Suprapubic skin (tissue), 4 donors: Measurements from ENCODE around the gene RALGPS2. TPM values are rescaled to one million over a fixed set of nuclear protein-coding genes. Genes with fewer than 3 reads are reported as not detected.

ENCODE experiments used
- DNase-seq, 2 donors: peaks; one replicate each; pipeline ENCODE4 v3.0.0-alpha.2; 2019; ENCODE audit warnings: low spot score in 2 of 2
- H3K27ac ChIP-seq: fragments of 200-600 bp; sonication (generic); one replicate; pipeline ENCODE4 v1.5.1; 2019
- H3K27me3 ChIP-seq: fragments of 200-600 bp; sonication (generic); one replicate; pipeline ENCODE4 v1.5.1; 2019
- H3K36me3 ChIP-seq: fragments of 200-600 bp; sonication (generic); one replicate; pipeline ENCODE4 v1.5.1; 2019
- H3K4me1 ChIP-seq: fragments of 200-600 bp; sonication (generic); one replicate; pipeline ENCODE4 v1.5.1; 2019
- H3K4me3 ChIP-seq: fragments of 200-600 bp; sonication (generic); one replicate; pipeline ENCODE4 v1.5.1; 2019; ENCODE audit warnings: mild to moderate bottlenecking
- H3K9me3 ChIP-seq: fragments of 200-600 bp; sonication (generic); one replicate; pipeline ENCODE4 v1.5.1; 2019
- CTCF ChIP-seq, 2 donors: fragments of 200-600 bp in 1 of 2; fragments of 450-650 bp in 1 of 2; sonication (generic) in 1 of 2; IDR thresholded peaks; one replicate each; pipeline ENCODE4 v1.5.1; 2016 to 2019; ENCODE audit warnings: antibody characterized with exemption in 2 of 2, mild to moderate bottlenecking in 1 of 2, moderate library complexity in 1 of 2
- EP300 ChIP-seq: sonication (generic); formaldehyde crosslinking; IDR thresholded peaks from one replicate; pipeline ENCODE4 v1.6.1; 2017; ENCODE audit warnings: antibody characterized with exemption
- POLR2A ChIP-seq, 2 donors: fragments of 450-650 bp; IDR thresholded peaks; one replicate each; pipeline ENCODE4 v1.6.1; 2017; ENCODE audit warnings: antibody characterized with exemption in 2 of 2, mild to moderate bottlenecking in 2 of 2, moderate library complexity in 2 of 2
- POLR2AphosphoS5 ChIP-seq, 3 donors: sonication (generic); formaldehyde crosslinking; IDR thresholded peaks; one replicate each; pipeline ENCODE4 v1.6.1; 2017; ENCODE audit warnings: antibody characterized with exemption in 3 of 3
- WGBS: methylation state at CpG from one replicate; pipeline ENCODE4 v1.1.5; 2018; 5-methylcytosine and 5-hydroxymethylcytosine counted together
- total RNA-seq, 4 donors: library from RNA; depleted of rRNA; stranded (reverse); fragments of >200 nt; gene quantifications; one replicate each; pipeline ENCODE4 v1.1.0, GENCODE V29; 2016

Gene RALGPS2
- total RNA-seq, 4 donors from 2014 or later = 16.3 to 47.4 (median 27.8) TPM

- no peak overlapping the region for H3K27ac ChIP-seq
- H3K4me3 ChIP-seq = no peak overlapping the region
- no peaks in the 10 kb centered on the region for H3K9me3 ChIP-seq
- H3K4me1 ChIP-seq = no peaks in the 10 kb centered on the region
- no peak for DNase-seq
- TF ChIP-seq CTCF (IDR thresholded peaks at IDR 0.05) (no peak), EP300 (no peak), POLR2AphosphoS5 (IDR thresholded peaks at IDR 0.05) (no peak), POLR2A (IDR thresholded peaks at IDR 0.05) (no peak)
- H3K27me3 ChIP-seq = no peaks in the 10 kb centered on the region
- 73% methylated on average over 10 of the region's 10 CpGs for WGBS
- no peaks in the 10 kb centered on the region for H3K36me3 ChIP-seq
These were observed 238.0 kb downstream of the RALGPS2 start for GRCh38 chr1:178962853-178963711.

- Histone ChIP-seq H3K27me3 (no peaks in the 10 kb centered on the region), H3K9me3 (no peaks in the 10 kb centered on the region), H3K4me3 (no peak overlapping the region), H3K27ac (no peak overlapping the region), H3K4me1 (no peaks in the 10 kb centered on the region), H3K36me3 (no peaks in the 10 kb centered on the region)
- TF ChIP-seq CTCF (IDR thresholded peaks at IDR 0.05) = no peak
- TF ChIP-seq EP300 = no peak
- TF ChIP-seq POLR2AphosphoS5 (IDR thresholded peaks at IDR 0.05) = no peak
- TF ChIP-seq POLR2A (IDR thresholded peaks at IDR 0.05) = no peak
- DNase-seq = no peak
- 94% methylated on average over 8 of the region's 8 CpGs for WGBS
These were observed 239.7 kb downstream of the RALGPS2 start for GRCh38 chr1:178964469-178965330.

GRCh38 chr1:178966312-178966711 lies 241.3 kb downstream of the RALGPS2 start:
- no peaks in the 10 kb centered on the region for H3K4me1 ChIP-seq
- DNase-seq = no peak
- no peak for TF ChIP-seq CTCF (IDR thresholded peaks at IDR 0.05)
- TF ChIP-seq POLR2A (IDR thresholded peaks at IDR 0.05) = no peak
- no peak for TF ChIP-seq POLR2AphosphoS5 (IDR thresholded peaks at IDR 0.05)
- TF ChIP-seq EP300 = no peak
- H3K27me3 ChIP-seq = no peaks in the 10 kb centered on the region
- no peaks in the 10 kb centered on the region for H3K9me3 ChIP-seq
- H3K4me3 ChIP-seq = no peak overlapping the region
- H3K36me3 ChIP-seq = no peaks in the 10 kb centered on the region
- no peak overlapping the region for H3K27ac ChIP-seq

GRCh38 chr1:178969226-178969987 lies 244.4 kb downstream of the RALGPS2 start:
- no peaks in the 10 kb centered on the region for H3K36me3 ChIP-seq
- no peak for DNase-seq
- no peak overlapping the region for H3K4me3 ChIP-seq
- no peaks in the 10 kb centered on the region for H3K4me1 ChIP-seq
- TF ChIP-seq EP300 (no peak), POLR2A (IDR thresholded peaks at IDR 0.05) (no peak), POLR2AphosphoS5 (IDR thresholded peaks at IDR 0.05) (no peak), CTCF (IDR thresholded peaks at IDR 0.05) (no peak)
- no peaks in the 10 kb centered on the region for H3K27me3 ChIP-seq
- H3K9me3 ChIP-seq = no peaks in the 10 kb centered on the region
- H3K27ac ChIP-seq = no peak overlapping the region
- WGBS = 93% methylated on average over 8 of the region's 9 CpGs
